Measurements from ENCODE around the gene IL7R.
"Not testable (repeated sequence)": the region's sequence is repeated elsewhere in the genome, so short reads cannot be mapped to it uniquely, and the experiment has no call there.

Gene IL7R

DNA sequence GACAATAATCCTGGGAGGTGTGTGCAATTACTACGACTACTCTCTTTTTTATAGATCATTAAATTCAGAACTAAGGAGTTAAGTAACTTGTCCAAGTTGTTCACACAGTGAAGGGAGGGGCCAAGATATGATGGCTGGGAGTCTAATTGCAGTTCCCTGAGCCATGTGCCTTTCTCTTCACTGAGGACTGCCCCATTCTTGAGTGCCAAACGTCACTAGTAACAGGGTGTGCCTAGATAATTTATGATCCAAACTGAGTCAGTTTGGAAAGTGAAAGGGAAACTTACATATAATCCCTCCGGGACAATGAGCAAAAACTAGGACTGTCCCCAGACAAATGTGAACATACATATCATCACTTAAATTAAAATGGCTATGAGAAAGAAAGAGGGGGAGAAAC, 20.2 kb downstream of the IL7R start:
- DNase-seq (ENCODE audit: insufficient read length, low spot score) (no peak), FAIRE-seq (no peak)
- no peak for TF ChIP-seq POLR2A (IDR thresholded peaks at IDR 0.05; ENCODE audit: low read depth, low read length)

DNA sequence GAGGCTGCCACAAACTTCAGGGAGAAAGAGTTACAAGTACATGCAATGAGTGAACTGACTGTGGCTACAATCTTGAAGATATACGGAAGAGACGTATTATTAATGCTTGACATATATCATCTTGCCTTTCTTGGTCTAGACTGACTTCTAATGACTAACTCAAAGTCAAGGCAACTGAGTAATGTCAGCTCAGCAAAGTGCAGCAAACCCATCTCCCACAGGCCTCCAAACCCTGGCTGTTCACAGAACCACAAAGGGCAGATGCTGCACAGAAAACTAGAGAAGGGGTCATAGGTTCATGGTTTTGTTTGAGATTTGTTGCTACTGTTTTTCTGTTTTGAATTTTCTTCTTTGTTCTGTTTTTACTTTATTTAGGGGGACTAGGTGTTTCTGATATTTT, 21.0 kb downstream of the IL7R start:
- FAIRE-seq (no peak), DNase-seq (ENCODE audit: insufficient read length, low spot score) (no peak)
- no peak for TF ChIP-seq POLR2A (IDR thresholded peaks at IDR 0.05; ENCODE audit: low read depth, low read length)

GRCh38 chr5:35878079-35878478, 21.4 kb downstream of the IL7R start:
- FAIRE-seq (no peak), DNase-seq (ENCODE audit: insufficient read length, low spot score) (no peak)
- no peak for TF ChIP-seq POLR2A (IDR thresholded peaks at IDR 0.05; ENCODE audit: low read depth, low read length)

GRCh38 chr5:35879096-35879495, 22.4 kb downstream of the IL7R start:
- no peak for DNase-seq (ENCODE audit: insufficient read length, low spot score)
- FAIRE-seq = no peak
- TF ChIP-seq POLR2A (IDR thresholded peaks at IDR 0.05; ENCODE audit: low read depth, low read length) = no peak

DNA sequence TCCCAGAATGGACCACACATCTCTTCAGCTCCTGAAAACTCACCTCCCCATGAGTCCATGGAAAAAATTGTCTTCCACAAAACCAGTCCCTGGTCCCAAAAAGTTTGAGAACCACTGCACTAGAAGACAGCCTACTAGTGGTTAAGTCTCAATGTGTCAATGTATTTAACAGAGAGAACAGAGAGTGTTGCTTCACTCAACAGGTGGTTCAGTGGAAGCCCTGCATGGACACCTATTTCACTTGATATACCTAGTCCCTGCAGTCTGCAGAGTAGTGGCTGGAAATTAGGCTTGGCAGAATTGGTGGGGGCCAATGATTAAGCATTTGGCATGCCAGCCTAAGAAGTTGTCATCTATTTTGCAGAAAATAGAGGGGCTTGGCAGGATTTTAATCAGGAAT, 23.0 kb downstream of the IL7R start:
- FAIRE-seq (no peak), DNase-seq (ENCODE audit: insufficient read length, low spot score) (no peak)
- no peak for TF ChIP-seq POLR2A (IDR thresholded peaks at IDR 0.05; ENCODE audit: low read depth, low read length)

DNA sequence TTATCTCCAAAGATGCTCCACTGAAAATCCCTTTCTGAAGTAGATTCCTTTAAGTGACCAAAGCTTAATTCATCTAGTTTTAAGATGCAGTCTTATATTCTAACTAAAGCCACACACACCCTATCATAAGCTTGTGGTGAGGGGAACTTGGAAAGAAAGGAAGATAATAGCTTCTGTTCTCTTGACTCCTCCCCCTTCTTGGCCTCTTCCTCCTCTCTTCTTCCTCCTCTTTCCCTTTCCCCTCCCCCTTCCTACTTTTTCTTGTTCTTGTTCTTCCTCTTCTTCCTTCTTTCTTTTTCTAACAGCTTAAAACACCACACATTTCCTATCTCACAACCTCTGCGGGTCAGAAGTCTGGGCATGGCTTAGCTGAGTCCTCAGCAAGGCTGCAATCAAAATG, 23.5 kb downstream of the IL7R start:
- FAIRE-seq (no peak), DNase-seq (ENCODE audit: insufficient read length, low spot score) (no peak)
- TF ChIP-seq POLR2A (IDR thresholded peaks at IDR 0.05; ENCODE audit: low read depth, low read length) = no peak

- TF ChIP-seq POLR2A (IDR thresholded peaks at IDR 0.05; ENCODE audit: low read depth, low read length) = no peak
- no peak for FAIRE-seq
Observed at GRCh38 chr5:35881758-35882157, 25.1 kb downstream of the IL7R start.

GRCh38 chr5:35884191-35884769, 27.6 kb downstream of the IL7R start:
- peak; percentile 97 for FAIRE-seq
- TF ChIP-seq POLR2A (IDR thresholded peaks at IDR 0.05; ENCODE audit: low read depth, low read length) = no peak
- DNase-seq (ENCODE audit: insufficient read length, low spot score) = peak; percentile 49

More at GRCh38 chr5:35881758-35882157, 25.1 kb downstream of the IL7R start:
- DNase-seq (ENCODE audit: insufficient read length, low spot score) = no peak

DNA sequence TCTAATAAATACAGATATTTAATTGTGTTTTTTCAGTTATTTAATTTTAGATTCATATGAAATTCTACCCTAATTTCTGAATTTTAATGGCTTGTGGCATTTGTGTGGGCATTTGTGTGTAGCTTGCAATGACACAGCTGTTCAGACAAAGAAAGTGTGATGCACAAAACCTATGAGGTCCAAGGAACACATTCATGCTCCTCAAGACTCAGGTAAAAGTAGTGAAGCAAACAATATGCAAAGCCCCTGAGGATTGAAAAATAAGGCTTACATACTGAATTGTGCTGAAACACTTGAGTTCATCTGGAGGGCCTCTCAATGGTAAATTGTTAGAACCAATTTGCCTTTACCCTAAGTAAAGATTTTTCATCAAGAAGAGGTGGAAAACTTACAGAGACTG, 28.1 kb downstream of the IL7R start:
- FAIRE-seq (no peak), DNase-seq (ENCODE audit: insufficient read length, low spot score) (no peak)
- no peak for TF ChIP-seq POLR2A (IDR thresholded peaks at IDR 0.05; ENCODE audit: low read depth, low read length)

DNA sequence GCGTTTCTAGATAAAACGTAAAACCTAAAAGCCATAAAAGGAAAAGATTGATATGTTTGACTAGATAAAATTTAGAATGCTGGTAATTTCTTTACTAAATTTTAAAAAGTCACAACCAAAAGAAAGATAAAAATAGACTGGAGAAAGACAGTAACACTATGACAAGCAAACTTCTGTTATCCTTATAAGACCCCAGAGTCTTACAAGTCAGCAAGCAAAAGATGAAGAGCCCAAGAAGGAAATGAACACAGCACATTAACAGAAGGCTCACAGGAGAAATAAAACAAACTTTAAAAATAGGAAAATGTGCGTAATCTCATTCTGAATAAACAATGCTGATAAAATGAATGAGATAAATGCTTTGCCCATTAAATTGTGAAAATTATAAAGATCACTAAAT, 29.7 kb downstream of the IL7R start:
- FAIRE-seq (no peak), DNase-seq (ENCODE audit: insufficient read length, low spot score) (no peak)
- TF ChIP-seq POLR2A (IDR thresholded peaks at IDR 0.05; ENCODE audit: low read depth, low read length) = no peak

DNA sequence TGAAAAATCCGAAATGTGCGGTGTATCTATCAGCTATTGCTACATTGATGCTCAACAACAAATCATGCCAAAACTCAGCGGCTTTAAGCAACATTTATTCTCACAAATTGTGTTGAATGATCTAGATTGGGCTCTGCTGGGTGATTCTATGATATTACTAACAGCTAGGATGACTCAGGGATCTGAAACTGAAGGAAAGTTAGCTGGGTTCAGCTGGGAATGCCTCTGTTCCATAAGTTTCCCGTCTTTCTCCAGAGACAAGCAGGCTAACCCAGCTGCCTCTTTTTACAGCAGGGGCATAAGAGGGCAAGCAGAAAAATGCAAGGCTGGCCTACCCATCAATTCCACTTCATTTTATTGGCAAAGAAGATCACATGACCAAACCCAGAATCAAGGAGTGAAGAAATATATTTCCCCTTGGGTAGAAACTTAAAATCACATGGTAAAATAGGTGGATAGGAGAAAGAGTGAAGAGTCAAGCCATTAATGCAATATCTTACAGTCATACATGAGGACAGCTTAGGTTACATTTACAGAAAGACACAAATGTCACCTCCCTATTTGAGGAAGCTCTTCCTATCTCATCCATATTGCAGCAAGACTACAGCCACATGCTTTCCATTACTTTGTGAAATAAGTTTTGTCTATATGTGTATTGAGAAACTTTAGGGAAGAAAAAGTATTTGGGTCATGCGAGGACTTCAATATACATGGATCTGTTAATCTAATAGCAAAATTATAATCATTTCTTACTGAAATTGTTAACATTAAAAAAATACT, 30.8 kb downstream of the IL7R start:
- FAIRE-seq (peak; percentile 74), DNase-seq (ENCODE audit: insufficient read length, low spot score) (no peak)
- TF ChIP-seq POLR2A (IDR thresholded peaks at IDR 0.05; ENCODE audit: low read depth, low read length) = no peak

GRCh38 chr5:35890021-35891020, 33.6 kb downstream of the IL7R start:
- no peak for TF ChIP-seq POLR2A (IDR thresholded peaks at IDR 0.05; ENCODE audit: low read depth, low read length)
- FAIRE-seq (no peak), DNase-seq (ENCODE audit: insufficient read length, low spot score) (no peak)

DNA sequence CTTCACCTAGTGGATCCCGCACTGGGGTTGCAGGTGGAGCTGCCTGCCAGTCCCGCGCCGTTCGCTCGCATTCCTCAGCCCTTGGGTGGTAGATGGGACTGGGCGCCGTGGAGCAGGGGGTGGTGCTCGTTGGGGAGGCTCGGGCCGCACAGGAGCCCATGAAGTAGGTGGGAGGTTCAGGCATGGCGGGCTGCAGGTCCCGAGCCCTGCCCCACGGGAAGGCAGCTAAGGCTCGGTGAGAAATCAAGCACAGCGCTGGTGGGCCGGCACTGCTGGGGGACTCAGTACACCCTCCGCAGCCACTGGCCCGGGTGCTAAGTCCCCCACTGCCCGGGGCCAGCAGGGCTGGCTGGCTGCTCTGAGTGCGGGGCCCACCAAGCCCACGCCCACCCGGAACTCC, 36.1 kb downstream of the IL7R start:
- FAIRE-seq = not testable (repeated sequence)

DNA sequence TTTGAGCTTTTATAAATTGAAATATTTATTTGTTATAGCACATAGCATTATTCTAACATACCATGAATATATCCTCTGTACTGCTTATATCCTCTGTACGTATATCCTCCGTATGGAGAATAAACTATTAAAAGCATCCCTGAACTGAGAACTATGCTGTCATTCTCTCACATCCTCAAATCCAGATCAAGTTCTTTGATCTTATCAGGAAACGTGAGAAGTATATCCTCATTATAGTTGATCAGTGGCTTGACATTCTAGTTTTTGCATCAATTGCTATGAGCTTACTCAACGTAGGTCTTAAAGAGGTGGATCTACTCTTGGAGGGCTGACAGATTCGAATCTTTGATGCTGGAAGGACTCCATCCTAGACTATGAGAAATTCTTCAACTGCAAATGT, 37.4 kb downstream of the IL7R start:
- no peak for TF ChIP-seq POLR2A (IDR thresholded peaks at IDR 0.05; ENCODE audit: low read depth, low read length)
- no peak for FAIRE-seq

More for the DNA sequence above, 36.1 kb downstream of the IL7R start:
- DNase-seq (ENCODE audit: insufficient read length, low spot score) = not testable (repeated sequence)

More for the DNA sequence above, 37.4 kb downstream of the IL7R start:
- DNase-seq (ENCODE audit: insufficient read length, low spot score) = no peak
